ENCODE measurements around the gene APOLD1. TPM values are rescaled to one million over a fixed set of nuclear protein-coding genes. Genes with fewer than 3 reads are reported as not detected.

Gene APOLD1
- total RNA-seq, 2 donors from 2014 or later, result 10.1 to 23.4 TPM

DNA sequence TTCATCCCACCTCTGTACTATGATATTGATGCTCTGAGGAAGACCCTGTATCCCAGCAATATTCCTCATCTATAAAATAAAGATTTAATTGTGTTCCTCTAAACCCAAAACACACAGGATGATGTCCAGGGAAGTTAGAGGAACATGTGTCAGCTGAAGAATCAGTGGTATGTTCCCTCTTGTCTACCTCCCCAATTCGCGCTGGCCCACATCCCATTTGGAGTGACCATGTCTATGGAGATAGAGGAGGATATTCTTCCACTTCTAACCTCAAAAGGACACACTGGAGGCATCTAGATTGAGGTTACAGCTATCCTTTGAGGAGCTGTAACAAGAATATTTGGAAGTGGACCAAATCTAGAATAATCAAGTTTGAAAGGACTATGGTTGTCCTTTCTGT is 1.3 kb upstream of the APOLD1 start:
- Histone ChIP-seq H3K27me3 (no peaks in the 10 kb centered on the region), H3K27ac (peak overlapping the region; percentile 20 to 63 (median 32)), H3K9me3 (no peaks in the 10 kb centered on the region), H3K4me3 (no peak overlapping the region), H3K36me3 (replicated peaks in 1 of 2; ENCODE audit: insufficient read depth in 1 of 2, low read depth in 2 of 2) (no peaks in the 10 kb centered on the region), H3K4me1 (peaks cover 29% of the 10 kb centered on the region)
- ATAC-seq, result no peak
- DNase-seq, result no peak
- WGBS, 2 donors, result 89 to 100% methylated on average over 2 of the region's 2 CpGs
- intact Hi-C loops (cut with DNase I), result no loop called here
- TF ChIP-seq CTCF (IDR thresholded peaks at IDR 0.05) (no peak), POLR2A (IDR thresholded peaks at IDR 0.05) (no peak)

DNA sequence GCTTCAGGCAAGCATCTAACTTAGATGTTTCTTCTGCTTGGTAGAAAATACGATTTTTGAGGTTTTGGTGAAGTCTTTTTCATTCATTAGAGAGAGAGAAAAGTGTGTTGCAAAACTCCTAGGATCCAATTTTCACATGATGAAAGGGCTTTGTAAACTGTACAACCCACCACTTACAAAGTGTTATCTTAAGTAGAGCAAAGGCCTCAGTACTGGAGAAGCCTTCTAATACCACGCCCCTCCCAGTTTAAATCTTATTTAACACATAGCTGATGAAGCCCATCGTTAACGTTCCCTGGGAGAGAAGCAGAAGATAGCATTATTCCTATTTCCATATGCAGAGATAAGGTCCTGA is 869 bp downstream of the APOLD1 start:
- TF ChIP-seq POLR2A (IDR thresholded peaks at IDR 0.05), result no peak
- no peak for TF ChIP-seq CTCF (IDR thresholded peaks at IDR 0.05)
- Histone ChIP-seq H3K27me3 (no peaks in the 10 kb centered on the region), H3K27ac (peak overlapping the region; percentile 78 to 91 (median 85)), H3K9me3 (no peaks in the 10 kb centered on the region), H3K4me1 (peaks cover 23% of the 10 kb centered on the region), H3K4me3 (no peak overlapping the region), H3K36me3 (replicated peaks in 1 of 2; ENCODE audit: insufficient read depth in 1 of 2, low read depth in 2 of 2) (no peaks in the 10 kb centered on the region)
- ATAC-seq (no peak), DNase-seq (no peak)
- intact Hi-C loops (cut with DNase I), result no loop called here
- WGBS, 2 donors, result 32 to 41% methylated on average over 4 of the region's 4 CpGs

- intact Hi-C loops (cut with DNase I), result no loop called here
- DNase-seq, result peak; percentile 82 to 88 (median 86)
- Histone ChIP-seq H3K9me3 (no peaks in the 10 kb centered on the region), H3K36me3 (replicated peaks in 1 of 2; ENCODE audit: insufficient read depth in 1 of 2, low read depth in 2 of 2) (no peaks in the 10 kb centered on the region), H3K27me3 (no peaks in the 10 kb centered on the region), H3K4me3 (peak overlapping the region; percentile 10 to 21), H3K4me1 (peaks cover 29% of the 10 kb centered on the region), H3K27ac (peak overlapping the region; percentile 78 to 91 (median 85))
- WGBS, 2 donors, result 0 to 1% methylated on average over 14 to 76 of the region's 80 CpGs
- TF ChIP-seq CTCF (IDR thresholded peaks at IDR 0.05), result peak in 4 of 7 experiments; percentile 34 to 42 (median 38)
- TF ChIP-seq POLR2A (IDR thresholded peaks at IDR 0.05), result peak; percentile 85 to 90 (median 87)
- ATAC-seq, result peak; percentile 95
Observed at GRCh38 chr12:12786706-12787601, 1.5 kb downstream of the APOLD1 start.

- Histone ChIP-seq H3K4me1 (peaks cover 33% of the 10 kb centered on the region), H3K9me3 (no peaks in the 10 kb centered on the region), H3K27me3 (no peaks in the 10 kb centered on the region), H3K36me3 (replicated peaks in 1 of 2; ENCODE audit: insufficient read depth in 1 of 2, low read depth in 2 of 2) (no peaks in the 10 kb centered on the region), H3K4me3 (no peak overlapping the region), H3K27ac (peak overlapping the region in 3 of 4 donors; percentile 78 to 91 (median 87))
- intact Hi-C loops (cut with DNase I), result no loop called here
- DNase-seq (no peak), ATAC-seq (no peak)
- TF ChIP-seq CTCF (IDR thresholded peaks at IDR 0.05), result no peak
- TF ChIP-seq POLR2A (IDR thresholded peaks at IDR 0.05), result peak in 1 of 3 donors; percentile 4
- 79% methylated on average over 6 of the region's 6 CpGs for WGBS, 2 donors
Observed at GRCh38 chr12:12788131-12788530, 2.7 kb downstream of the APOLD1 start.
